Stomach (tissue), 9 donors: Measurements from ENCODE around the gene SNRNP48. TPM values are rescaled to one million over a fixed set of nuclear protein-coding genes. Genes with fewer than 3 reads are reported as not detected.

ENCODE experiments used
- DNase-seq, 2 donors: peaks; one replicate each; pipeline versions ENCODE4 v3.0.0 to v3.0.0-alpha.2; 2013 to 2019
- H3K27ac ChIP-seq, 5 donors: fragments of 200-600 bp in 4 of 5; sonication (generic) in 4 of 5; one replicate each; pipeline ENCODE4 v1.5.1; 2013 to 2019; ENCODE audit warnings: mild to moderate bottlenecking in 1 of 5, moderate library complexity in 1 of 5
- H3K27me3 ChIP-seq, 3 donors: fragments of 200-600 bp; sonication (generic); one replicate each; pipeline ENCODE4 v1.5.1; 2017 to 2019; ENCODE audit warnings: mixed run types in 1 of 3
- H3K36me3 ChIP-seq, 4 donors: fragments of 200-600 bp; sonication (generic); 1 replicate in 3 of 4; 2 replicates in 1 of 4; pipeline ENCODE4 v1.5.1; 2016 to 2019
- H3K4me1 ChIP-seq, 4 donors: fragments of 200-600 bp; sonication (generic); one replicate each; pipeline ENCODE4 v1.5.1; 2016 to 2019
- H3K4me3 ChIP-seq, 4 donors: fragments of 200-600 bp; sonication (generic) in 3 of 4; one replicate each; pipeline ENCODE4 v1.5.1; 2016 to 2019; ENCODE audit warnings: mild to moderate bottlenecking in 1 of 4
- H3K9me3 ChIP-seq, 4 donors: fragments of 200-600 bp; sonication (generic); one replicate each; pipeline ENCODE4 v1.5.1; 2016 to 2019
- EP300 ChIP-seq: sonication (generic); formaldehyde crosslinking; IDR thresholded peaks from one replicate; pipeline ENCODE4 v1.6.1; 2017; ENCODE audit warnings: antibody characterized with exemption
- POLR2A ChIP-seq, 4 donors: fragments of 450-650 bp; IDR thresholded peaks; one replicate each; pipeline ENCODE4 v1.6.1; 2016; ENCODE audit warnings: antibody characterized with exemption in 4 of 4, control low read depth in 2 of 4, mild to moderate bottlenecking in 1 of 4, moderate library complexity in 1 of 4
- POLR2AphosphoS5 ChIP-seq, 3 donors: sonication (generic); formaldehyde crosslinking; IDR thresholded peaks; one replicate each; pipeline ENCODE4 v1.6.1; 2016; ENCODE audit warnings: antibody characterized with exemption in 3 of 3
- WGBS, 5 donors: extraction: QIAGEN DNeasy Blood & Tissue Kit in 3 of 5; methylation state at CpG; one replicate each; pipeline versions ENCODE4 v1.1.5 to v1.1.7; 2013 to 2018; 5-methylcytosine and 5-hydroxymethylcytosine counted together
- intact Hi-C: fragments of 100-400 bp; cut with DNase I; formaldehyde crosslinking; loops from one replicate; pipeline ENCODE4 v1.15.1; 2023; ENCODE audit warnings: low total_unique reads
- polyA plus RNA-seq, 3 donors: library from polyadenylated mRNA; stranded (reverse); fragments of 200-250 nt; gene quantifications; one replicate each; pipeline ENCODE4 v1.2.3, GENCODE V29; 2013
- total RNA-seq, 5 donors: library from RNA; depleted of rRNA; stranded (reverse); fragments of >200 nt; gene quantifications; one replicate each; pipeline versions ENCODE4 v1.1.0 to v1.2.3, GENCODE V29; 2014 to 2016
- TF ChIP-seq, protein P1 (sequence below), 7 experiments: fragments of 450-650 bp in 4 of 7; fragments of 200-600 bp in 3 of 7; sonication (generic) in 3 of 7; IDR thresholded peaks; one replicate each; pipeline ENCODE4 v1.5.1; 2016 to 2019; ENCODE audit warnings: antibody characterized with exemption in 7 of 7, control low read depth in 2 of 7, mild to moderate bottlenecking in 1 of 7
- donor health status: healthy with polysubstance abuse.
- donor health status: Bipolar disorder and iron deficiency.
- donor health status: healthy.

The SNRNP48 gene
- total and polyA plus RNA-seq, 8 donors = 5.1 to 138 (median 13.0) TPM

DNA sequence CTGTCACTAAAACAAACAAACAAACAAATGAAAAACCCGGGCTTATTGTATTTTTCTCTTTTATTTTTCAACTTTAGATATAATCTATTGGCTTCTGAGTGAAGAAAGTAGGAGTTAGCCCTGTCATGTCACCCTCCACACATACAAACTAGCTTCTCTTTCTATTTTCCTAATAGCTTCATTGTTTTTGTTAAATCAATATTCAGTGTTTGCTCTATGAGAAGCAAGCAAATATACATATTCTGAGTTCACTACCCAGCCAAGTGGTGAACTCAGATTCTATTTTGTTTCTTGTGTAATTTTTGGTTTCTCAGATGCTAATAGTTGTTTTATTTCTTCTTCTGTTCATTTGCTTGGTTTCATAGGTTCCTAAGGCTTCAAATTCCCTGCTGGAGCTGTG is 66.4 kb downstream of the SNRNP48 start:
- H3K27ac ChIP-seq = no peak overlapping the region
- H3K36me3 ChIP-seq = no peaks in the 10 kb centered on the region
- TF ChIP-seq, protein P1, sequence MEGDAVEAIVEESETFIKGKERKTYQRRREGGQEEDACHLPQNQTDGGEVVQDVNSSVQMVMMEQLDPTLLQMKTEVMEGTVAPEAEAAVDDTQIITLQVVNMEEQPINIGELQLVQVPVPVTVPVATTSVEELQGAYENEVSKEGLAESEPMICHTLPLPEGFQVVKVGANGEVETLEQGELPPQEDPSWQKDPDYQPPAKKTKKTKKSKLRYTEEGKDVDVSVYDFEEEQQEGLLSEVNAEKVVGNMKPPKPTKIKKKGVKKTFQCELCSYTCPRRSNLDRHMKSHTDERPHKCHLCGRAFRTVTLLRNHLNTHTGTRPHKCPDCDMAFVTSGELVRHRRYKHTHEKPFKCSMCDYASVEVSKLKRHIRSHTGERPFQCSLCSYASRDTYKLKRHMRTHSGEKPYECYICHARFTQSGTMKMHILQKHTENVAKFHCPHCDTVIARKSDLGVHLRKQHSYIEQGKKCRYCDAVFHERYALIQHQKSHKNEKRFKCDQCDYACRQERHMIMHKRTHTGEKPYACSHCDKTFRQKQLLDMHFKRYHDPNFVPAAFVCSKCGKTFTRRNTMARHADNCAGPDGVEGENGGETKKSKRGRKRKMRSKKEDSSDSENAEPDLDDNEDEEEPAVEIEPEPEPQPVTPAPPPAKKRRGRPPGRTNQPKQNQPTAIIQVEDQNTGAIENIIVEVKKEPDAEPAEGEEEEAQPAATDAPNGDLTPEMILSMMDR (IDR thresholded peaks at IDR 0.05) = no peak
- TF ChIP-seq POLR2A (IDR thresholded peaks at IDR 0.05) = no peak
- no peak for TF ChIP-seq POLR2AphosphoS5 (IDR thresholded peaks at IDR 0.05)
- no peaks in the 10 kb centered on the region for H3K9me3 ChIP-seq
- H3K4me3 ChIP-seq = no peak overlapping the region
- no peak for DNase-seq
- H3K27me3 ChIP-seq = no peaks in the 10 kb centered on the region
- WGBS, 5 donors = 41 to 63% (median 44%) methylated on average over 1 of the region's 1 CpG
- intact Hi-C loops = no loop called here
- H3K4me1 ChIP-seq = peaks cover 0 to 4% (median 0%) of the 10 kb centered on the region in 4 donors

DNA sequence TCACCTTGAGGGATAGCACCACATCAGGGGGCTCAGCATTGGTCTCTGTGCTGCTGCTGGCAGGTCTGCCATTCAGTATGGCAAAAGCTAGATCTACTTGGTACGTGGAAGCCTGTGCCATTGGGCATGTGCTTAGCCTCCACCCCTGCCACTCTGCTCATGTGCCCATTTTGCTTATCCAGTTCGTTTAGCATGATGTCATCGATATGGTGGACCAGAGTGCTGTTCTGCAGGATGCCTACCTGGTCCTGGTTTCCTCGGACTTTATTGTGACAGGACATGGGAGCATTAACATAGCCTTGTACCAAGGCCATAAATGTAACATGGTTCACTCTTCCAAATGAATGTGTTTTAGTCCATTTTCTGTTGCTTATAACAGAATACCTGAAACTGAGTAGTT is 68.5 kb downstream of the SNRNP48 start:
- WGBS, 5 donors = 81 to 86% (median 84%) methylated on average over 4 of the region's 4 CpGs
- no peaks in the 10 kb centered on the region for H3K9me3 ChIP-seq
- DNase-seq = no peak
- no peak overlapping the region for H3K4me3 ChIP-seq
- no peaks in the 10 kb centered on the region for H3K27me3 ChIP-seq
- H3K4me1 ChIP-seq = peaks cover 0 to 4% (median 0%) of the 10 kb centered on the region in 4 donors
- no peak overlapping the region for H3K27ac ChIP-seq
- H3K36me3 ChIP-seq = no peaks in the 10 kb centered on the region
- TF ChIP-seq POLR2A (IDR thresholded peaks at IDR 0.05) = no peak
- TF ChIP-seq, protein P1 (IDR thresholded peaks at IDR 0.05) = no peak
- no peak for TF ChIP-seq POLR2AphosphoS5 (IDR thresholded peaks at IDR 0.05)
- TF ChIP-seq EP300 = no peak
- intact Hi-C loops = no loop called here

DNA sequence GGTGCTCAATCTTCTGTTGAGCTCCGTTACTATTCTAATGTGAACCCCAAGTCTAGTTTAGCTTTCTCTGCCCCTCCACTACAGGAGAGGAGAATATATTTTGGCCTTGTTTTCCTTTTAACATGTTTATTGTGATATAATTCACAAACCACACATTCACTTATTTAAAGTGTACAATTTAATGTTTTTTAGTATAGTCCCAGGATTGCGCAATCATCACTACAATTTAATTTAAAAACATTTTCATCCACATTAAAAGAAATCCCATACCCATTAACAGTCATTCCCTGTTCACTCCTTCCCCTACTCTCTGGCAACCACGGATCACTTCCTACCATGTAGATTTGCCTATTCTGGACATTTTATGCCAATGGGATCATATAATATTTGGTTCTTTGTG is 71.4 kb downstream of the SNRNP48 start:
- no peak for DNase-seq
- WGBS, 5 donors = 71 to 91% (median 82%) methylated on average over 3 of the region's 3 CpGs
- TF ChIP-seq POLR2AphosphoS5 (IDR thresholded peaks at IDR 0.05) (no peak), POLR2A (IDR thresholded peaks at IDR 0.05) (no peak)
- intact Hi-C loops = no loop called here
- no peaks in the 10 kb centered on the region for H3K36me3 ChIP-seq
- H3K9me3 ChIP-seq = no peaks in the 10 kb centered on the region
- no peak overlapping the region for H3K4me3 ChIP-seq
- no peak overlapping the region for H3K27ac ChIP-seq
- H3K4me1 ChIP-seq = peaks cover 0 to 3% (median 0%) of the 10 kb centered on the region in 4 donors
- no peaks in the 10 kb centered on the region for H3K27me3 ChIP-seq

Other genes starting within 250 kb of the SNRNP48 start
- not detected for gene CAGE1, start 200.5 kb upstream of the SNRNP48 start, total RNA-seq
- gene CAGE1, start 200.5 kb upstream of the SNRNP48 start, polyA plus RNA-seq = not detected
- gene RIOK1, start 200.4 kb upstream of the SNRNP48 start, total RNA-seq = 100 to 1,000 TPM in 1 of 5 donors, 10 to 100 TPM in 3, 1 to 10 TPM in 1; 8.7 to 105 (median 16.5) TPM
- gene RIOK1, start 200.4 kb upstream of the SNRNP48 start, polyA plus RNA-seq = 10 to 100 TPM; 11.6 to 14.1 (median 12.0) TPM
- gene DSP, start 48.5 kb upstream of the SNRNP48 start, total RNA-seq = 100 to 1,000 TPM in 4 of 5 donors, 10 to 100 TPM in 1; 58.9 to 125 (median 121) TPM
- gene DSP, start 48.5 kb upstream of the SNRNP48 start, polyA plus RNA-seq = 10 to 100 TPM; 12.0 to 53.9 (median 15.6) TPM
- 10 to 100 TPM in 1 of 5 donors, 1 to 10 TPM in 2, under 1 TPM in 1, not detected in 1; 0.89 to 15.8 (median 4.5) TPM for gene BMP6, start 135.9 kb downstream of the SNRNP48 start, total RNA-seq
- 1 to 10 TPM in 2 of 3 donors, under 1 TPM in 1; 0.50 to 2.7 (median 1.4) TPM for gene BMP6, start 135.9 kb downstream of the SNRNP48 start, polyA plus RNA-seq